ENCODE results near the gene KRTAP10-7.
"Not testable (repeated sequence)": the region's sequence is repeated elsewhere in the genome, so short reads cannot be mapped to it uniquely, and the experiment has no call there.

Gene KRTAP10-7, protein sequence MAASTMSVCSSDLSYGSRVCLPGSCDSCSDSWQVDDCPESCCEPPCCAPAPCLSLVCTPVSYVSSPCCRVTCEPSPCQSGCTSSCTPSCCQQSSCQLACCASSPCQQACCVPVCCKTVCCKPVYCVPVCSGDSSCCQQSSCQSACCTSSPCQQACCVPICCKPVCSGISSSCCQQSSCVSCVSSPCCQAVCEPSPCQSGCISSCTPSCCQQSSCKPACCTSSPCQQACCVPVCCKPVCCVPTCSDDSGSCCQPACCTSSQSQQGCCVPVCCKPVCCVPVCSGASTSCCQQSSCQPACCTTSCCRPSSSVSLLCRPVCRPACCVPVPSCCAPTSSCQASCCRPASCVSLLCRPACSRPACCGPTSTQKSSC

DNA sequence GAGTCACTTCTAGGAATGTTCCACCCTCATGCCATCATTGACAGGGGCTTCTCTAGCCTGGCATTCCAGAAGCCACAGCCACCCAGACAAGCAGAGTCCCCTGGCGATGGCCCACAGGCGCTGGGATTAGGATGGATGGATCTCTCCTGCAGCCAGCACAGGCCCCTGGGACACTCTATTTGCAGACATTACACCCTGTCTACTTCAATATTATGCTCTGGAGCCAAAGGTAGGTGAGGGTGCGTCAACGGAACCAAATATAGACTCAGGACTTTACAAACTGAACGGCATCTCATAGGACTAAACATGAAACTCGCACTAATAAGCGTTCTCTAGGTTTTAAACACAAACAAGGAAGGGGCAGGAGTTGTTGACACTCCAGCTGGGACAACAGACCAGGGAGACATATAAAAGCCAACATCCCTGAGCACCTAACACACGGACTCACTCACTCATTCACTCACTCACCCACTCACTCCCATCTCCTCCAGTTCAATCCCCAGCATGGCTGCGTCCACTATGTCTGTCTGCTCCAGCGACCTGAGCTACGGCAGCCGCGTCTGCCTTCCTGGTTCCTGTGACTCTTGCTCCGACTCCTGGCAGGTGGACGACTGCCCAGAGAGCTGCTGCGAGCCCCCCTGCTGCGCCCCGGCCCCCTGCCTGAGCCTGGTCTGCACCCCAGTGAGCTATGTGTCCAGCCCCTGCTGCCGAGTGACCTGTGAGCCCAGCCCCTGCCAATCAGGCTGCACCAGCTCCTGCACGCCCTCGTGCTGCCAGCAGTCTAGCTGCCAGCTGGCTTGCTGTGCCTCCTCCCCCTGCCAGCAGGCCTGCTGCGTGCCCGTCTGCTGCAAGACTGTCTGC, at the start of gene KRTAP10-7:
KRTAP10-7 (plus strand) TSS at position 480 of the 861 bp plus-strand sequence; CDS start at position 505, 25 bp downstream.
- in situ Hi-C loops (cut with MboI; ENCODE audit: low sequenced_read_pairs, unreplicated experiment); DNase-seq (ENCODE audit: low spot score): not testable (repeated sequence)

DNA sequence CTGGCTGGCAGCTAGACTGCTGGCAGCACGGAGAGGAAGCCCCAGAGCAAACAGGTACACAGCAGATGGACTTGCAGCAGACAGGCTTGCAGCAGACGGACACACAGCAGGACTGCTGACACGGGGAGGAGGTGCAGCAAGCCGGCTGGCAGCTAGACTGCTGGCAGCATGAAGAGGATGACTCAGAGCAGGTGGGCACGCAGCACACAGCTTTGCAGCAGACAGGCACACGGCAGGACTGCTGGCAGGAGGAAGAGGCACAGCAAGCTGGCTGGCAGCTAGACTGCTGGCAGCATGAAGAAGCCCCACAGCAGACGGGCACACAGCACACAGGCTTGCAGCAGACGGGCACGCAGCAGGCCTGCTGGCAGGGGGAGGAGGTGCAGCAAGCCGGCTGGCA, 49.6 kb upstream of the KRTAP10-7 start:
- TF ChIP-seq, protein P1, sequence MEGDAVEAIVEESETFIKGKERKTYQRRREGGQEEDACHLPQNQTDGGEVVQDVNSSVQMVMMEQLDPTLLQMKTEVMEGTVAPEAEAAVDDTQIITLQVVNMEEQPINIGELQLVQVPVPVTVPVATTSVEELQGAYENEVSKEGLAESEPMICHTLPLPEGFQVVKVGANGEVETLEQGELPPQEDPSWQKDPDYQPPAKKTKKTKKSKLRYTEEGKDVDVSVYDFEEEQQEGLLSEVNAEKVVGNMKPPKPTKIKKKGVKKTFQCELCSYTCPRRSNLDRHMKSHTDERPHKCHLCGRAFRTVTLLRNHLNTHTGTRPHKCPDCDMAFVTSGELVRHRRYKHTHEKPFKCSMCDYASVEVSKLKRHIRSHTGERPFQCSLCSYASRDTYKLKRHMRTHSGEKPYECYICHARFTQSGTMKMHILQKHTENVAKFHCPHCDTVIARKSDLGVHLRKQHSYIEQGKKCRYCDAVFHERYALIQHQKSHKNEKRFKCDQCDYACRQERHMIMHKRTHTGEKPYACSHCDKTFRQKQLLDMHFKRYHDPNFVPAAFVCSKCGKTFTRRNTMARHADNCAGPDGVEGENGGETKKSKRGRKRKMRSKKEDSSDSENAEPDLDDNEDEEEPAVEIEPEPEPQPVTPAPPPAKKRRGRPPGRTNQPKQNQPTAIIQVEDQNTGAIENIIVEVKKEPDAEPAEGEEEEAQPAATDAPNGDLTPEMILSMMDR (IDR thresholded peaks at IDR 0.05; ENCODE audit: borderline replicate concordance, control extremely low read depth, extremely low read depth, insufficient read depth, missing control alignments) = no peak
- no peak for DNase-seq (ENCODE audit: low spot score)
- in situ Hi-C loops (cut with MboI; ENCODE audit: low sequenced_read_pairs, unreplicated experiment) = no loop called here

DNA sequence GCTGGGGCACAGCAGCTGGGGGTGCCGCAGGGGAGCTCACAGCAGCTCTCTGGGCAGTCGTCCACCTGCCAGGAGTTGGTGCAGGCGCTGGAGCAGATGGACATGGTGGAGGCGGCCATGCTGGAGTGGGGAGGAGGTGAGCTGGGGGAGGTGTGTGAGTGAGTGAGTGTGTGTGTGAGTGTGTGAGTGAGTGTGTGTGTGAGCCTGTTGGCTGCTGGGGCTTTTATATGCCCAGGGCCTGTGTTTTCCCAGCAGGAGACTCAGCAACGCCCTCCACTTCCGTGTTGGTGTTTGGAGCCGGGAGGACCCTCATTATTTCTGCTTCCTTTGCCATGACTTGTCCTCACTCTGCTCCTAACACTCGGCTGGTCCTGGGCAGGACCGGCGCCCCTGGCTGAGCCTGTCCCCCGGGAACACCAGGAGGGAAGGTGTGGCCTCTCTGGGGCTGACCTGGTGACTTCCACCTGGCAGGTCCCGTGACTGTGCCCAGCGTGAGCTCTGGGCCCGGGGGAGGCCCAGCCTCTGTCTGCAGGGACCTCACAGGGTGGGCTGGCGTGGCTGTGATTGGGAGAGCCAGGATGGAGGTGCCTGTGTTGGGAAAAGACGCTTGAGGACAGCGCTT, 48.9 kb upstream of the KRTAP10-7 start, which contains the start of gene KRTAP10-2:
KRTAP10-2 (minus strand) TSS at position 166 of the 622 bp plus-strand sequence; CDS start at position 119, 47 bp downstream.
- no peak for DNase-seq (ENCODE audit: low spot score)
- TF ChIP-seq, protein P1 (IDR thresholded peaks at IDR 0.05; ENCODE audit: borderline replicate concordance, control extremely low read depth, extremely low read depth, insufficient read depth, missing control alignments) = no peak
- in situ Hi-C loops (cut with MboI; ENCODE audit: low sequenced_read_pairs, unreplicated experiment) = no loop called here

DNA sequence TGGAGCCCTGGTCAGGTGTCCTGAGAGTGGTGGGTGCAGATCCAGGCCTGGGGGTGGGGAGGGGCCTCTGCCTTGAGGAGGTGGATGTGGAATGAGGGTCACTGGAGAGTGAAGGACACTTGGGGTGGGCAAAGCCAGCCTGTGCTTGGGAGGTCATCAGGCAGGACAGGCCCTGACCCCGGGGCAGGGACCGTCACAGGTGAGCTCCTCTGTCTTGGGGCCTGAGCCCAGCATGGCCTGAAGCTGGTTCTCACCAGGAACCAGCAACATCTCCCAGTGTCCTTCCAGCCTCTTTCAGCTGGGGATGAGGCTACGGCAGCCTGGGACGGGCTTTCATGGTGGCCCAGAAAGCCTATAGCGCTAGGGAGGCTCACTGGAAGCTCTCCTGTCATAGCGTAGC, 48.3 kb upstream of the KRTAP10-7 start:
- TF ChIP-seq, protein P1 (IDR thresholded peaks at IDR 0.05; ENCODE audit: borderline replicate concordance, control extremely low read depth, extremely low read depth, insufficient read depth, missing control alignments) = no peak
- in situ Hi-C loops (cut with MboI; ENCODE audit: low sequenced_read_pairs, unreplicated experiment) = no loop called here
- no peak for DNase-seq (ENCODE audit: low spot score)

DNA sequence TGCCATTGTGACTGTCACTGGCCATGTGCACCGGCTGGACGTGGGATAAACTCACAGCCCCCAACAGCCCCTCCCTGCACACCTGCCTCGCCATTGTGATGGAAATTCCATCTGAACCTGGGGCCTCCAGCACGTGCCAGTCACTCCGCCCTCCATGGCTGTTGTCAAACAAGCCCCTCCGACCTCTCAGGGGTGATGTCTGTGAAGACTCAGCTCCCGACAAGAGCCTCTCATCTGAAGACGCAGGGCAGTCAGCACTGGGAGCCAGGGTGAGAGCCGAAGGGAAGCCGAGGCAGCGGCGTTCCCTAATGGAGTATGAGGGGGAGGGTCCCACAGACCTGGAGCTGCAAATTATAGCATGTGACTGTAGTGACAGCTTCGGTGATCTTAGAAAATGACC, 47.7 kb upstream of the KRTAP10-7 start:
- TF ChIP-seq, protein P1 (IDR thresholded peaks at IDR 0.05; ENCODE audit: borderline replicate concordance, control extremely low read depth, extremely low read depth, insufficient read depth, missing control alignments) = no peak
- in situ Hi-C loops (cut with MboI; ENCODE audit: low sequenced_read_pairs, unreplicated experiment) = no loop called here
- no peak for DNase-seq (ENCODE audit: low spot score)

DNA sequence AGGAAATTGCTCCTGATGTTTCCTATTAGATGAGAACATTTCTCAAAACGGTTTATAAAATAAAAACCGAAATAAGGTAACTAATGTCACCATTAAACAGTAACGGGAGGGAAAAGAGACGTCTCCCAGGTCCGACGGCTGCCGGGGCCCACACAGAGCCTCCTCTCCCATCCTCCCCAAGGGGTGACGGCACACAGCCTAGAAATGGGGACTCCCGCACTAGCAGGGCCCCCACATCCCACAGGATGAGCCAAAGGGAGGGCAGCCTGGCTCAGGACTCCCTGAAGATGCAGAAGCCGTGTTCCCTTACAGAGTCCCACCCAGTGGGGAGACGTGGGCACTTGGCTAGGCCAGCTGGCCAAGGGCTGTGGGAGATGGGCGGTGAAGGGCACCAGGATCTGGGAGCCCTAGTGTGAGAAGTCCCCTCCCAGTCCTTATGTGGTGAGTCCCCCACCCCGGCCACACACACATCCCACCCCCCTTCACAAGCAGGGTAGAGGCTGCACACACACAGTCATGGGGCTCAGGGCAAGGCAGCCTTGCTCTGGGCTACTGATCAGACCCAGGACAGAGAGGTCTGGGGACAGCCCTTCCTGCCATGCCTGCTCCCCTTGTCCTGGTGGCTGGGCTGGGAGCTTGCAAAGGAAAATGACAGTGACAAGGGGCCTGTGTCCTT, 45.1 kb upstream of the KRTAP10-7 start:
- DNase-seq (ENCODE audit: low spot score) = no peak
- TF ChIP-seq, protein P1 (IDR thresholded peaks at IDR 0.05; ENCODE audit: borderline replicate concordance, control extremely low read depth, extremely low read depth, insufficient read depth, missing control alignments) = no peak
- in situ Hi-C loops (cut with MboI; ENCODE audit: low sequenced_read_pairs, unreplicated experiment) = no loop called here

Measured in GM13976 (cell line).